ENCODE data around the gene TTLL4. TPM values are rescaled to one million over a fixed set of nuclear protein-coding genes. Genes with fewer than 3 reads are reported as not detected.

The TTLL4 gene
- total RNA-seq, 1 experiment from 2014 or later, result 33.6 TPM

DNA sequence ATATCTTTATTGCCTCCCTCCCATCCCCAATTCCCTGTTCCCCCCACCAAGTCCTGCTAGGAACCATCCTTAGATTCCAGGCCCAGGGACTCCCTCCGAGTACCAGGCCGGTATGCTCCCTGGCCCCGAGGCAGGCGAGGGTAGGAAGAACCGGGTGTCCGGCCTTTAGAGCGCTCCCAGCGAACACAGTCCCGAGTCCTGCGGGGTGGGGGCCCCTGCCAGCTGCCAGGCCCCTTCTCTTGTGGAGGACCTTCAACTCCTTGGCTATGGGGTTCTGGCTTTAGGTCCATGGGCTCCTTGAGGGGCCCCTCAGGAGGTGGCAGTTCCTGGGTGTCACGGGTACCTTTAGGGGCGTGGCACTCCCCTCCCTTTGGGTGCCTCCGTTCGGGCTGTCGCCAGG lies 46.7 kb upstream of the TTLL4 start:
- Mint-ChIP-seq H3K4me3 (ENCODE audit: unreplicated experiment) (no peak overlapping the region), H3K36me3 (ENCODE audit: insufficient read depth, unreplicated experiment) (peaks cover 73% of the 10 kb centered on the region), H3K27me3 (ENCODE audit: insufficient read depth, unreplicated experiment) (no peaks in the 10 kb centered on the region), H3K4me1 (ENCODE audit: insufficient read depth, unreplicated experiment) (peaks cover 12% of the 10 kb centered on the region), H3K9me3 (ENCODE audit: unreplicated experiment) (no peaks in the 10 kb centered on the region), H3K27ac (ENCODE audit: low read depth, unreplicated experiment) (no peak overlapping the region)
- ChIA-PET CTCF (interaction anchor here (0.5 to 0.8 kb wide), 2 partner anchors 25 to 979 kb away, joined by 3 read pairs; no protein-coding TSS in a partner anchor), POLR2A (no interaction called here)
- TF ChIP-seq, protein P1, sequence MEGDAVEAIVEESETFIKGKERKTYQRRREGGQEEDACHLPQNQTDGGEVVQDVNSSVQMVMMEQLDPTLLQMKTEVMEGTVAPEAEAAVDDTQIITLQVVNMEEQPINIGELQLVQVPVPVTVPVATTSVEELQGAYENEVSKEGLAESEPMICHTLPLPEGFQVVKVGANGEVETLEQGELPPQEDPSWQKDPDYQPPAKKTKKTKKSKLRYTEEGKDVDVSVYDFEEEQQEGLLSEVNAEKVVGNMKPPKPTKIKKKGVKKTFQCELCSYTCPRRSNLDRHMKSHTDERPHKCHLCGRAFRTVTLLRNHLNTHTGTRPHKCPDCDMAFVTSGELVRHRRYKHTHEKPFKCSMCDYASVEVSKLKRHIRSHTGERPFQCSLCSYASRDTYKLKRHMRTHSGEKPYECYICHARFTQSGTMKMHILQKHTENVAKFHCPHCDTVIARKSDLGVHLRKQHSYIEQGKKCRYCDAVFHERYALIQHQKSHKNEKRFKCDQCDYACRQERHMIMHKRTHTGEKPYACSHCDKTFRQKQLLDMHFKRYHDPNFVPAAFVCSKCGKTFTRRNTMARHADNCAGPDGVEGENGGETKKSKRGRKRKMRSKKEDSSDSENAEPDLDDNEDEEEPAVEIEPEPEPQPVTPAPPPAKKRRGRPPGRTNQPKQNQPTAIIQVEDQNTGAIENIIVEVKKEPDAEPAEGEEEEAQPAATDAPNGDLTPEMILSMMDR (IDR thresholded peaks at IDR 0.05; ENCODE audit: unreplicated experiment), result no peak
- no peak for DNase-seq (ENCODE audit: unreplicated experiment)
- BruUV-seq (replicated peaks), result no TSS peak
- intact Hi-C loops (cut with micrococcal nuclease), result no loop called here

DNA sequence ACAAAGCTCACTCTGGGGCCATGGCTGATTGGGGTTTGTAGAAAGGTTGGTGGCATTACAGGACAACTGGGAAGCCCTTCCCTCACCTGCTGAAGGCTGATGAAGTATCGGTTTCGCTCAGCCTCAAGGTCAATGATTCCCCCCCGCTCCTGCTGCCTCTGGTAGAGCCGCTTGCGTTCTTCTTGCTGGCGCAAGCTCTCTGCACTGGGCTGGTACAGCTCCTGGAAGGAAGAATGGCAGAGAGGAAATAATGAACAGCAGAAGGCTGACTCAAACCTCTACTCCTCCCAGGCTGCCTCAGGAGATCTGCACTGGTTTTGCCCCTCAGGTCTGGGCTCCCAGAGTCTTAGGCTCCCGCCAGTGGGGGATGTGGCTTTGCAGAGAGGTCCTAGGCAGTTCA lies 46.0 kb upstream of the TTLL4 start:
- peaks cover 69% of the 10 kb centered on the region for H3K36me3 Mint-ChIP-seq (ENCODE audit: insufficient read depth, unreplicated experiment)
- no peak overlapping the region for H3K4me3 Mint-ChIP-seq (ENCODE audit: unreplicated experiment)
- peaks cover 11% of the 10 kb centered on the region for H3K4me1 Mint-ChIP-seq (ENCODE audit: insufficient read depth, unreplicated experiment)
- TF ChIP-seq, protein P1 (IDR thresholded peaks at IDR 0.05; ENCODE audit: unreplicated experiment), result no peak
- BruUV-seq (replicated peaks), result no TSS peak
- H3K9me3 Mint-ChIP-seq (ENCODE audit: unreplicated experiment), result no peaks in the 10 kb centered on the region
- no peak for DNase-seq (ENCODE audit: unreplicated experiment)
- no peak overlapping the region for H3K27ac Mint-ChIP-seq (ENCODE audit: low read depth, unreplicated experiment)
- intact Hi-C loops (cut with micrococcal nuclease), result no loop called here
- POLR2A ChIA-PET, result no interaction called here
- no peaks in the 10 kb centered on the region for H3K27me3 Mint-ChIP-seq (ENCODE audit: insufficient read depth, unreplicated experiment)
- CTCF ChIA-PET, result no interaction called here

DNA sequence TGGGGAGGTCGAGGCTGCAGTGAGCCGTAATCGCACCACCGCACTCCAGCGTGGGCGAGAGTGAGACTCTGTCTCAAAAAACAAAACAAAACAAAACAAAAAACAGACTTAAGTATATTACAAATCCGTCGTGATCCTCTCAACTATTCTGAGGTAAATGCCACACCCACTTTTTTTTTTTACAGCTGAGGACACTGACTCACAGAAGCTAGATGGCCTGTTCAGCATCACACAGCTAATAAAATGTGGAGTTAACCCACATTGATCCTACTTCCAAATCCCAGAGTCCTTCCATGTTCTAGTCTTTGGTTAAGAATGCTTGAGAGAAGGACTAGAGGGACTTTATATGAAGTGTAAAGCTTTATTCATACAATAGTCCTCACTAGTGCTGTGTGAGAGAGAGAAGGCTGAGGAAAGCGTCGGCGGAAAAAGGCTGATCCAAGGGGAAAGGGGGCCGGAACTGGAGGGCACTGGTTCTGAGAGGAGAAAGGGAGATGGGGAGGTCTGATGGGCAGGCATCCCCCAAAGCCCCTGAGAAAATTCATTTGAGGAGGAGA lies 39.5 kb upstream of the TTLL4 start:
- Mint-ChIP-seq H3K9me3 (ENCODE audit: unreplicated experiment) (no peaks in the 10 kb centered on the region), H3K4me3 (ENCODE audit: unreplicated experiment) (peak overlapping the region; percentile 96), H3K4me1 (ENCODE audit: insufficient read depth, unreplicated experiment) (peaks cover 18% of the 10 kb centered on the region), H3K36me3 (ENCODE audit: insufficient read depth, unreplicated experiment) (peaks cover 30% of the 10 kb centered on the region), H3K27ac (ENCODE audit: low read depth, unreplicated experiment) (peak overlapping the region; percentile 97), H3K27me3 (ENCODE audit: insufficient read depth, unreplicated experiment) (no peaks in the 10 kb centered on the region)
- DNase-seq (ENCODE audit: unreplicated experiment), result peak; percentile 28
- intact Hi-C loops (cut with micrococcal nuclease), result loop anchor here (1.0 kb wide), 1 partner anchor 12 kb away; the partner anchor contains the start of genes BCS1L and ZNF142
- TSS peak; percentile 71 for BruUV-seq (replicated peaks)
- ChIA-PET CTCF (interaction anchor here (0.6 to 7.5 kb wide), 15 partner anchors 11 to 858 kb away, joined by 3 to 44 read pairs (median 3); partner anchors contain the start of genes BCS1L and ZNF142), POLR2A (interaction anchor here (0.8 to 6.5 kb wide), 14 partner anchors 9 to 179 kb away, joined by 3 to 105 read pairs (median 4); partner anchors contain the start of genes BCS1L, USP37 and ZNF142)
- TF ChIP-seq, protein P1 (IDR thresholded peaks at IDR 0.05; ENCODE audit: unreplicated experiment), result no peak

DNA sequence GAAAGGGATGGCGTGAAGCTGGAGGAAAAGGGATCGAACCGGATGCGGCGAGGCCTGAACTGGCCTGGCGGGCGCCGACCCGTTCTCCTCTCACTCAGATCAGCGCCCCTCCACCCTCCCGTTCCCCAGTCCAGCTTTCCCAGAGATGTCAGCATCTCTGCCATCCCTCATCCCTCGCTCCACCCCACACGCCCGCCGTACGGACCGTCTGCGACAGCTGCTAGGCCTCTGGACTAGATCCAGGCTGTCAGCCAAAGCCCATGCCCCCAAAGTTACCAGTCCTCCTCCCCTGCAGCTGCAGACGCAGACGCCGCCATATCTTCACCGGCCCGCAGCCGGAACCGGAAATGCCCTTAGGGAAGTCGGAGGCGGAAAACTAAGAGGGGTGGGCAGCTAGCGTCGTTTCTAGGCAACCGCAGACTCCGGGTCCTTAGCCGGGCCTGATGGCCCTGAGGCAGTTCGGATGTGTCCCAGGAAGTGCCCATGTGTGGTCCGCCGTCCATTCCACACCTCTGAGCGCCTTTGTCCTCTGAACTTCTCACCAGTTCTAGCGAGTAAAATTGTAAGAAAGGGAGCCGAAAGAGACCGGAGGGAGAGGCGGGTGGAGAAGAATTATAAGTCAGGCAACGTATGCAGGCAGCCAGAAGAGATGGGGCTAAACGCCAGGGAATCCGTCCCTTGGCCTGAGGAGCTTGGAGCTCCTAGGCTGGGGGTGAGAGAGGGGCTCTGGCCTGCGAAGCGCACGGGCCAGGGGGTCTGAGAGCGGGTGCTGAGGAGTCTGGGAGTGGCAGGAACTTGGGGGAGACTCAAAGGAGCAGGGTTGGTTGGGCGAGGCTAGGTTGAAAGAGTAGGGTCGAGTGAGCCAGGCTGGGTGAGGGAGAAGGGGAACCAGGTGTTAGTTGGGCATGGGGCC lies 38.7 kb upstream of the TTLL4 start, which contains the start of the genes RNF25 and STK36:
Gene RNF25 (minus strand): TSS at position 349 of the 913 bp plus-strand sequence. CDS start 32 bp downstream, at position 317.
Gene STK36 (plus strand): TSS at position 433 of the 913 bp plus-strand sequence. CDS start 744 bp downstream, outside the sequence.
- no peaks in the 10 kb centered on the region for H3K27me3 Mint-ChIP-seq (ENCODE audit: insufficient read depth, unreplicated experiment)
- H3K36me3 Mint-ChIP-seq (ENCODE audit: insufficient read depth, unreplicated experiment), result peaks cover 28% of the 10 kb centered on the region
- CTCF ChIA-PET, result interaction anchor here (0.6 to 7.5 kb wide), 13 partner anchors 13 to 228 kb away, joined by 3 to 44 read pairs (median 4); partner anchors contain the start of genes BCS1L, TTLL4 and ZNF142
- BruUV-seq (replicated peaks), result no TSS peak
- H3K27ac Mint-ChIP-seq (ENCODE audit: low read depth, unreplicated experiment), result peak within 1 kb of the TSS; percentile 97
- POLR2A ChIA-PET, result interaction anchor here (0.8 to 6.5 kb wide), 18 partner anchors 8 to 178 kb away, joined by 3 to 105 read pairs (median 4); partner anchors contain the start of genes BCS1L, TTLL4, USP37 and ZNF142
- no peaks in the 10 kb centered on the region for H3K9me3 Mint-ChIP-seq (ENCODE audit: unreplicated experiment)
- intact Hi-C loops (cut with micrococcal nuclease), result loop anchor here (1.0 kb wide), 2 partner anchors 13 to 175 kb away; partner anchors contain the start of genes BCS1L and ZNF142
- TF ChIP-seq, protein P1 (IDR thresholded peaks at IDR 0.05; ENCODE audit: unreplicated experiment), result no peak
- peak; percentile 66 for DNase-seq (ENCODE audit: unreplicated experiment)
- H3K4me3 Mint-ChIP-seq (ENCODE audit: unreplicated experiment), result peak within 1 kb of the TSS; percentile 96
- H3K4me1 Mint-ChIP-seq (ENCODE audit: insufficient read depth, unreplicated experiment), result peaks cover 18% of the 10 kb centered on the region
